Jurkat, Clone E6-1 (cell line): Measurements from ENCODE around the gene ANAPC15.

Experiments
- DNase-seq: peaks from one replicate; pipeline ENCODE4 v3.0.0-alpha.2; 2011; ENCODE audit warnings: low read depth, low spot score
- H3K4me3 ChIP-seq: 2 replicates; pipeline ENCODE4 v1.5.1; 2011; ENCODE audit warnings: mild to moderate bottlenecking, low read length, control low read depth, moderate library complexity

Gene ANAPC15

DNA sequence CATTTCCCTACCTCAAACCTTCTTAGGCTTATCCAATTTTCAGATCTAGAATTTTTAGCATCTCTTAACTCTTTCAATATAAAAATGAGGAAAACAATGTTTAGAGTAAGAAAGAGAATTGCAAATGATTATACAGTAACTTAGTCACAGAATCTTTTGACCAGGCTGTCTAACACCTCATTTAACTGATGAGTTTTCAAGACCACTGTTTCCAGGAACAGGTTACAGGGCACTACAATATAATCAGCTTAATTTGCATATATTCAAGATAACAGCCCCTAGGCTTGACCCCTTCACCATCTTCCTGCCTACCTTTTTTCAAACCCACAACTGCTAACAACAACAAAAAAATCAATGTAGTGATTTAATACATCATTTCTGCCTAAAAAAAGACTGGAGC is 44.8 kb downstream of the ANAPC15 start:
- no peak overlapping the region for H3K4me3 ChIP-seq
- DNase-seq: no peak

DNA sequence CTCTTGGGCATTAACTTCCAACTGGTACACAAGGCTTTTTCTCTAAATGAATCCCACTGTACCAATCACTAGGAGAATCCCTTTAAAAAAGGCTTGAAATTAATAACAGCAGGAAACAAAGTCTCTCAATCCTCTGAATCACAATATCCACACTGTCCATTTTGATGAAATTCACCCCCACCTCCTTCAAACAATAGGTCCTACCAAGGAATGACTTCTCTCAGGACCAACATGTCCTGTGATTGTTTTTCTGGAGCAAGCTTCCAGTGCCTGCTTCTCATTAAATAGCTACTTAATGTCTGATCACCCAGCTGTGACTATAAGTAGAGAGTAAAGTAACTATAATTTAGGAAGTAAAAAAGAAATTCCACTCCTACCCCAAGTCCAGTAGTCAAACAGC is 45.2 kb downstream of the ANAPC15 start:
- DNase-seq: no peak
- H3K4me3 ChIP-seq: no peak overlapping the region

DNA sequence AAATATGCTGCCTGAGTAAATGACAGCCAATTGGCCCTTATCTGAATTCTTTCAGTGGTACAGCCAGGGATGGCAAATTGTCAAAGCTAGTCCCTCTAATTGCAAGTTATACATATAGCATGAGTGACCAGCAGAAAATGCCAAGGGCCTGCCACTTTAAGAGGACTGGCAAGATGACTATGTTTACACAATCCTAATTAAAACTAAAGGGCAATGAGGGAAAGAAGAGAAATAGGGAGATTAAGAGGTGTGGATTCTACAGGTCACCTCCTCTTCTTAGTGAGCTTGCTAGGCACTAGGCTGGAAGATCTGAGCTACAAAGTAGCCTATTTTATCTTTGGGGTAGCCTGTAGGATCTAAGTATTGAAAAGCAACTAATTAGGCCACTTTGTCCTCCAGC is 45.6 kb downstream of the ANAPC15 start:
- no peak overlapping the region for H3K4me3 ChIP-seq
- DNase-seq: no peak

DNA sequence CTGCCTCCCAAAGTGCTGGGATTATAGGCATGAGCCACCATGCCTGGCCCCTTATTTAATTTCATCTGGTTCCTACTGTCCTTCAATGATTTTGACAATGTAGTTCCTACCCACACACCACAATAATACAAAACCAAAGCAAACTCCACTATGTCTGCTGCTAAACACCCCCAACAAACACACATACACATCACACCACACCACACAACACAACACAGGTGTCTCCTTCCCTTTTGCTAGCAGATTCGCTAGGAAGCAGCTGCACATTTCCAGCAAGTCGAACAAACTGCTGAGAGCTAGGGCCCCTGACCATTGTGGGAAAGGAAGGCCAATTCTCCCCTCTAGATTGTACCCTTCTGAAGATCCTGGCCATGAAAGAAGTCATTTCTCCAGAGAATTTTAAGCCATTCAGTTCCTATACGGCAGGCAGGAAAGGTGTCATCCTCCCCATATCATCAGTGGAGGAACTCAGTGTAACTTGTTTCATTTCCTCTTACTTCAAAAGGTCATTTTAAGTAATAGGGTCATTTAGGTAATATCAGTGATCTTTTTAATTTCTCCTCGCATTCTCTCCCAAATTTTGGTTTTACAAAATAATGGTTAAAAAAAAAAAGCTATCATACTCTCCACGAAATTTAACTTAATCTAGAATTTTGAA is 50.6 kb downstream of the ANAPC15 start:
- DNase-seq: no peak
- H3K4me3 ChIP-seq: no peak overlapping the region
